ENCODE measurements around the gene MPZL2.
A peak's percentile ranks its signal among the peaks of the same experiment; 100 is the strongest.

The MPZL2 gene

GRCh38 chr11:118221419-118221818, 42.7 kb downstream of the MPZL2 start:
- DNase-seq (ENCODE audit: low read depth, low spot score): no peak

GRCh38 chr11:118219732-118220131, 44.4 kb downstream of the MPZL2 start:
- DNase-seq (ENCODE audit: low read depth, low spot score): no peak

GRCh38 chr11:118219244-118219643, 44.9 kb downstream of the MPZL2 start:
- DNase-seq (ENCODE audit: low read depth, low spot score): no peak

GRCh38 chr11:118217575-118217974, 46.5 kb downstream of the MPZL2 start:
- no peak for DNase-seq (ENCODE audit: low read depth, low spot score)

GRCh38 chr11:118216621-118217481, 47.2 kb downstream of the MPZL2 start:
- DNase-seq (ENCODE audit: low read depth, low spot score): no peak

GRCh38 chr11:118215765-118216164, 48.3 kb downstream of the MPZL2 start:
- no peak for DNase-seq (ENCODE audit: low read depth, low spot score)

- no peak for DNase-seq (ENCODE audit: low read depth, low spot score)
Observed at GRCh38 chr11:118215262-118215661, 48.8 kb downstream of the MPZL2 start.

- no peak for DNase-seq (ENCODE audit: low read depth, low spot score)
Observed at GRCh38 chr11:118214210-118214914, 49.7 kb downstream of the MPZL2 start.

- DNase-seq (ENCODE audit: low read depth, low spot score): no peak
Observed at GRCh38 chr11:118213781-118214180, 50.3 kb downstream of the MPZL2 start.

- no peak for DNase-seq (ENCODE audit: low read depth, low spot score)
Observed at GRCh38 chr11:118213201-118213600, 50.9 kb downstream of the MPZL2 start.

- peak; percentile 67 for DNase-seq (ENCODE audit: low read depth, low spot score)
Observed at GRCh38 chr11:118212781-118213191, 51.3 kb downstream of the MPZL2 start.

- DNase-seq (ENCODE audit: low read depth, low spot score): peak; percentile 42
Observed at GRCh38 chr11:118212131-118212725, 51.9 kb downstream of the MPZL2 start.

- peak; percentile 88 for DNase-seq (ENCODE audit: low read depth, low spot score)
Observed at GRCh38 chr11:118211006-118211405, 53.1 kb downstream of the MPZL2 start.

GRCh38 chr11:118210323-118210722, 53.8 kb downstream of the MPZL2 start:
- DNase-seq (ENCODE audit: low read depth, low spot score): no peak

GRCh38 chr11:118209033-118209432, 55.1 kb downstream of the MPZL2 start:
- no peak for DNase-seq (ENCODE audit: low read depth, low spot score)

- no peak for DNase-seq (ENCODE audit: low read depth, low spot score)
Observed at GRCh38 chr11:118207079-118207478, 57.0 kb downstream of the MPZL2 start.

- DNase-seq (ENCODE audit: low read depth, low spot score): no peak
Observed at GRCh38 chr11:118206391-118207031, 57.6 kb downstream of the MPZL2 start.

GRCh38 chr11:118205606-118206378, 58.3 kb downstream of the MPZL2 start:
- DNase-seq (ENCODE audit: low read depth, low spot score): no peak
